ENCODE measurements around the gene ARL6IP1.
"Not testable (repeated sequence)": the region's sequence is repeated elsewhere in the genome, so short reads cannot be mapped to it uniquely, and the experiment has no call there.

ARL6IP1 gene

GRCh38 chr16:18799500-18799899 lies 1.8 kb downstream of the ARL6IP1 start:
- no peak for DNase-seq (ENCODE audit: low read depth, low spot score)

DNA sequence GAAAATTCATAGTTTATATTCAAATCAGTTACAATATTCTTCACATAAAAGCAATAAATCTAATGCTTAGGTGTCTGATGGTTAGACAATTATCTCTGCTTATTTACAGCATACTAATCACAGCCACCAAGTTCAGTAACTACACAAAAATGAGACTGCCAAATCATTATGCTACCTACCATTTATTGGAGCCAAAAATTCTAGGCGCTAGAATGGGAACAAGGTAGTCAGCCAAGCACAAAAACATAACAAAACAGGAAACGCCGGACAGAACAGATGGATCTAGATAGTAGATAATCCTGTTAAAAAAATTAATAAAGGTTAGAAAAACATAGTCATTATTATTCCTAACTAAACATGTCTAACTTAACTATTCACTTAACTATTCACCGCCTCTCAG lies 3.6 kb downstream of the ARL6IP1 start:
- no peak for DNase-seq (ENCODE audit: low read depth, low spot score)

- DNase-seq (ENCODE audit: low read depth, low spot score) = no peak
These were observed 5.0 kb downstream of the ARL6IP1 start for GRCh38 chr16:18796377-18796776.

GRCh38 chr16:18792836-18793433 lies 8.4 kb downstream of the ARL6IP1 start:
- DNase-seq (ENCODE audit: low read depth, low spot score) = no peak

DNA sequence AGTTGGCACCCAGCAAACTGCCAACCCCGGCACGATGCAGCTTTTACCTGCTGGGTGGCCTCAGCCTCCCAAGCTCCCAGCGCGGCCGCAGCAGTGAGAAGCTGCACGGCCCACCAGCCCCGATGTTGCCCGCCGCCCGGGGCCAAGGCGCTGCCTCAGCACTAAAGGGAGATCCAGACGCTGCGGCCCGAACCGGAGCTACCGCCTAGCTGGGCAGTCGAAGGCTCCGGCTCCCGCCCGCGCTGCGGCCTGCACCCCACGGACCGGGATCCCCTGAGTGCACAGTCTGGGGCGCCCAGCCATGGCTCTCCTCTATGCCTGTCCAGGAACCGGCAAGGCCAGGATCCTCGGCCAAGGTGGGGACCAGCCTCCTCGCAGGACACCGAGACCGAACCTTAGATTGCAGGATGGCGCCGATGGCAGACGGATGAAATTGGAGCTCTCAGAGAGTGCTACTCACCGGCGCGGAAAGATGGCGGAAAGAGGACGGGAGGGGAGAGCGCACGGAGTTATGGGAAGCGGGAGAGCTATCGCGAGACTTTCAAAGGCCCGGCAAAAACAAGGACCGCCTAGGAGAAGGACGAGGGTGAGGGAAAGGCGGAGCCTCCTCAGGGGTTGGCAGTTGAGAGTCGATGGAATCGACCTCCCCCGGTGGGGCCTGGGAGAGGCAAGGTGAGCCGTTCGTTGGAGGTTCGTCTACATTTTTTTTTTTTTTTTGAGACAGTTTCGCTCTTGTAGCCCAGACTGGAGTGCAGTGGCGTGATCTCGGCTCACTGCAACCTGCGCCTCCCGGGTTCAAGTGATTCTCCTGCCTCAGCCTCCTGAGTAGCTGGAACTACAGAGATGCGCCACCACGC lies 11.3 kb downstream of the ARL6IP1 start, which contains the start of gene RPS15A:
RPS15A (minus strand) TSS at position 485 of the 857 bp plus-strand sequence. CDS start 1,221 bp downstream, outside the sequence.
- DNase-seq (ENCODE audit: low read depth, low spot score) = peak; percentile 95

DNA sequence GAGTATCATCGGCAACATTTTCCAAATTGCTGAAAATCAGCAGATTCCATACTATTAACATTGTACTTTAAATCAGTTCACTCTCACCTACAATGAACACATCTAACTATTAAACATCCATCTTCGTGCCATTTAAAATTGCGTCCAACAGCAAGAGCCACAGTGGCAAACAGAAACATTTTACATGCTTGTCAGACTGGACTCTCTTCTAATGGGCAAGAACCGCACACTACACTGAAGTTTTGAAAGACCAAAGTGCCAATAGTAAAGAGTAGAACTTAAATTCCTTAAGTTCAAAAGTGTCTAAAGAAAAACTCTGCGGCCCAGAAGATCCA lies 11.9 kb downstream of the ARL6IP1 start:
- no peak for DNase-seq (ENCODE audit: low read depth, low spot score)

GRCh38 chr16:18788828-18789514 lies 12.4 kb downstream of the ARL6IP1 start:
- DNase-seq (ENCODE audit: low read depth, low spot score) = no peak

- DNase-seq (ENCODE audit: low read depth, low spot score) = no peak
These were observed 16.3 kb downstream of the ARL6IP1 start for GRCh38 chr16:18784917-18785623.

- no peak for DNase-seq (ENCODE audit: low read depth, low spot score)
These were observed 17.7 kb downstream of the ARL6IP1 start for GRCh38 chr16:18783430-18784341.

- DNase-seq (ENCODE audit: low read depth, low spot score) = no peak
These were observed 18.5 kb downstream of the ARL6IP1 start for GRCh38 chr16:18782697-18783429.

DNA sequence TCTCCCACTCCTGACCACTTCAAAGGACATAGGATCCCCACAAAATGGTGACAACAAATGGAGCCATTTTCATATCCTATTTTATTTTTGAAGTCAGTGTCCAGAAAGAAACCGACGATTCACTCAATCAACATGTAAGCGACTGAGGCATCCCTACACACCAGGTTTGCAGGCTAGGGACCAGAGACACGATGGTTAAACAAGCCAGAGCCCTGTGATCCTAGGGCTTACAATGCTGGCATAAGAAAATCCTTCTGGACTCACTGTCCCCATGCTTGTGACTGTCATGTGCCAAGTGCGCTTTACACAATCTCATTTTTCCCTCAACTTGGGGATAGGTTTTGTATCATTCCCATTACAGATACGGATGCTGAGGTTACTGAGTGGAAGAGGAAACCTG lies 20.1 kb downstream of the ARL6IP1 start:
- DNase-seq (ENCODE audit: low read depth, low spot score) = not testable (repeated sequence)

GRCh38 chr16:18780460-18781026 lies 20.8 kb downstream of the ARL6IP1 start:
- DNase-seq (ENCODE audit: low read depth, low spot score) = not testable (repeated sequence)

DNA sequence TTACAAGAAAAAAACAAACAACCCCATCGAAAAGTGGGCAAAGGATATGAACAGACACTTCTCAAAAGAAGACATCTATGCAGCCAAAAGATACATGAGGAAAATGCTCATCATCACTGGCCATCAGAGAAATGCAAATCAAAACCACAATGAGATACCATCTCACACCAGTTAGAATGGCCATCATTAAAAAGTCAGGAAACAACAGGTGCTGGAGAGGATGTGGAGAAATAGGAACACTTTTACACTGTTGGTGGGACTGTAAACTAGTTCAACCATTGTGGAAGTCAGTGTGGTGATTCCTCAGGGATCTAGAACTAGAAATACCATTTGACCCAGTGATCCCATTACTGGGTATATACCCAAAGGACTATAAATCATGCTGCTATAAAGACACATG lies 23.7 kb downstream of the ARL6IP1 start:
- DNase-seq (ENCODE audit: low read depth, low spot score) = not testable (repeated sequence)

DNA sequence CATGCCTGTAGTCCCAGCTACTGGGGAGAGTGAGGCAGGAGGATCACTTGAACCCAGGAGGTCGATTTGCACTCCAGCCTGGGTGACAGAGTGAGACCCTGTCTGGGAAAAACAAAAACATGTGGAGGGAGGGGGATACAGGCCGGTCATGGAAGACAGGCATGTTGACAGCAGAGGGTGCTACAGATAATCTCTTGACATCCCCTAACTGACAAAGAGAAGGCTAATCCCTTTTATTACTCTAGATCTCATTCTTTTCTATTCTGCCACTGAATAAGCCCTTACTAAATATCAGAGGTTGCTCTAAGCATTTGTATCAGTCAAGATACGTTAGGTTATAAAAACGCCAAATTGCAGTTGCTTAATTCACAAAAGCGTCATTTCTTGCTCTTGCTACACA lies 25.0 kb downstream of the ARL6IP1 start:
- not testable (repeated sequence) for DNase-seq (ENCODE audit: low read depth, low spot score)

- DNase-seq (ENCODE audit: low read depth, low spot score) = not testable (repeated sequence)
These were observed 26.7 kb downstream of the ARL6IP1 start for GRCh38 chr16:18774651-18775050.

GRCh38 chr16:18772171-18772570 lies 29.2 kb downstream of the ARL6IP1 start:
- not testable (repeated sequence) for DNase-seq (ENCODE audit: low read depth, low spot score)

DNA sequence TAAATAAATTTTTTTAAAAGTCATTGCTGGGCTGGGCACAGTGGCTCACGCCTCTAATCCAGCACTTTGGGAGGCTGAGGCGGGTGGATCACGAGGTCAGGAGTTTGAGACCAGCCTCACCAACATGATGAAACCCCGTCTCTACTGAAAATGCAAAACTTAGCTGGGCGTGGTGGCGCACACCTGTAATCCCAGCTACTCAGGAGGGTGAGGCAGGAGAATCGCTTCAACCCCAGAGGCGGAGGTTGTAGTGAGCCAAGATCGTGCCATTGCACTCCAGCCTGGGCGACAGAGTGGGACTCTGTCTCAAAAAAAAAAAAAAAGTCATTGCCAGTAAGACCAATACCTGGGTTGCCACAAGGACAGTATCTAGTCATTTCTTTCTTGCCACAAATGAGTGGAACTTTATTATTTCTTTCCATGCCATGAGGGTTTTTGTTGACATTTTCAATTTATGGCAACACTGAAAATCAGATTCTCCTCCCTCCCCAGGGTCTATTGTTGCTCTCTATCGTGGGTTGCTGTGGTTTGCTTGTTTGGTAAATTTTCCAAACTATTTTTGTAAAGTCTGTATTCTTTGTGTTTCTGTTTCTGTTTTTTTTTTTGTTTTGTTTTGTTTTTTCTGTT lies 30.9 kb downstream of the ARL6IP1 start:
- not testable (repeated sequence) for DNase-seq (ENCODE audit: low read depth, low spot score)

DNA sequence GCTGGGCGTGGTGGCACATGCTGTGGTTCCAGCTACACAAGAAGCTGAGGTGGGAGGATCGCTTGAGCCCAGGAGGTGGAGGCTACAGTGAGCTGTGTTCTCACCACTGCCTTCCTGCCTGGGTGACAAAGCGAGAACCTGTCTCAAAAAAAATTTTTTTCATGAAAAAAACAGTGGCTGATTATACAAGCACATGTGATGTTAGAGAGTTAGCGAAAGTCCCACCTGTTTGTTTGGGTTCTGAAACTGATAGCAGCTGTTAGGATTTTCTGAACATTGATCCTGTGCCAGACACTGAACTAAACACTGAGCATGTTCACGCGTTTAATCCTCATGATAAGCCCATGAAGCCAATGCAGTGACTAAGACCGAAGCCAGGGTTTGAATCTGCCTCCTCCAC lies 34.1 kb downstream of the ARL6IP1 start:
- not testable (repeated sequence) for DNase-seq (ENCODE audit: low read depth, low spot score)

GRCh38 chr16:18762713-18763112 lies 38.6 kb downstream of the ARL6IP1 start:
- DNase-seq (ENCODE audit: low read depth, low spot score) = not testable (repeated sequence)

All from smooth muscle cell of the brain vasculature (primary cell).